ENCODE data around the gene ARHGAP22. TPM values are rescaled to one million over a fixed set of nuclear protein-coding genes. Genes with fewer than 3 reads are reported as not detected.

ARHGAP22 gene
- total and polyA plus RNA-seq, 2 experiments from 2014 or later: 4.8 to 10.7 TPM

GRCh38 chr10:48590945-48591344 is 13.9 kb downstream of the ARHGAP22 start (continued):
- TF ChIP-seq CTCF (conservative IDR thresholded peaks at IDR 0.05; ENCODE audit: low read depth in 2 of 2): no peak
- TF ChIP-seq EZH2 (IDR thresholded peaks at IDR 0.05; ENCODE audit: low read depth, unreplicated experiment): no peak
- no peak for TF ChIP-seq REST (IDR thresholded peaks at IDR 0.05; ENCODE audit: unreplicated experiment)

- no peak overlapping the region for H3K4me3 Mint-ChIP-seq
- Histone ChIP-seq H3K27ac (ENCODE audit: low read depth) (no peak overlapping the region), H4K20me1 (replicated peaks; ENCODE audit: insufficient read depth) (no peaks in the 10 kb centered on the region), H3F3A (replicated peaks; ENCODE audit: low read depth) (no peaks in the 10 kb centered on the region), H3K4me2 (no peak overlapping the region), H3K4me3 (no peak overlapping the region), H2AFZ (no peak overlapping the region), H3K36me3 (ENCODE audit: insufficient read depth) (no peaks in the 10 kb centered on the region), H3K79me2 (replicated peaks; ENCODE audit: insufficient read depth) (no peaks in the 10 kb centered on the region), H3K4me1 (ENCODE audit: insufficient read depth) (peaks cover 2% of the 10 kb centered on the region), H3K9me2 (ENCODE audit: insufficient read depth) (0 out of 2 replicates have a peak, but pooled peaks cover 3% of the 10 kb centered on the region), H3K27me3 (ENCODE audit: insufficient read depth) (no peaks in the 10 kb centered on the region)
- H3K27ac Mint-ChIP-seq: no peak overlapping the region
- DNase-seq (ENCODE audit: low spot score) (no peak), ATAC-seq (no peak)
- H3K27me3 Mint-ChIP-seq (ENCODE audit: insufficient read depth, low read depth, poor library complexity): peaks cover 16% of the 10 kb centered on the region
- H3K4me1 Mint-ChIP-seq: peaks cover 7% of the 10 kb centered on the region
- H3K9me3 Mint-ChIP-seq: peaks cover 15% of the 10 kb centered on the region
- peaks cover 13% of the 10 kb centered on the region for H3K36me3 Mint-ChIP-seq (ENCODE audit: low read depth)
- TF ChIP-seq ZNF114 (CRISPR knock-in tag; IDR thresholded peaks at IDR 0.05): no peak
- TF ChIP-seq JUNB (IDR thresholded peaks at IDR 0.05; ENCODE audit: unreplicated experiment): no peak
- TF ChIP-seq POLR2AphosphoS5 (IDR thresholded peaks at IDR 0.05; ENCODE audit: low read depth): no peak
- no peak for TF ChIP-seq NANOG (IDR thresholded peaks at IDR 0.05; ENCODE audit: borderline replicate concordance)
- TF ChIP-seq EZH2phosphoT487 (IDR thresholded peaks at IDR 0.05; ENCODE audit: unreplicated experiment): no peak
- no peak for TF ChIP-seq STAT1 (IDR thresholded peaks at IDR 0.05; ENCODE audit: unreplicated experiment)
- no peak for TF ChIP-seq EZH2 (IDR thresholded peaks at IDR 0.05; ENCODE audit: low read depth, unreplicated experiment)
- TF ChIP-seq ETS1 (IDR thresholded peaks at IDR 0.05): no peak
- no peak for TF ChIP-seq CTCF (conservative IDR thresholded peaks at IDR 0.05; ENCODE audit: low read depth in 2 of 2)
- TF ChIP-seq ZNF331 (CRISPR knock-in tag; IDR thresholded peaks at IDR 0.05; ENCODE audit: low read depth): no peak
These were observed 15.6 kb downstream of the ARHGAP22 start for GRCh38 chr10:48589266-48589665.

All from GM23338 (cell line).